Measurements from ENCODE around the gene FHIP1B.
A peak's percentile ranks its signal among the peaks of the same experiment; 100 is the strongest.

The FHIP1B gene

DNA sequence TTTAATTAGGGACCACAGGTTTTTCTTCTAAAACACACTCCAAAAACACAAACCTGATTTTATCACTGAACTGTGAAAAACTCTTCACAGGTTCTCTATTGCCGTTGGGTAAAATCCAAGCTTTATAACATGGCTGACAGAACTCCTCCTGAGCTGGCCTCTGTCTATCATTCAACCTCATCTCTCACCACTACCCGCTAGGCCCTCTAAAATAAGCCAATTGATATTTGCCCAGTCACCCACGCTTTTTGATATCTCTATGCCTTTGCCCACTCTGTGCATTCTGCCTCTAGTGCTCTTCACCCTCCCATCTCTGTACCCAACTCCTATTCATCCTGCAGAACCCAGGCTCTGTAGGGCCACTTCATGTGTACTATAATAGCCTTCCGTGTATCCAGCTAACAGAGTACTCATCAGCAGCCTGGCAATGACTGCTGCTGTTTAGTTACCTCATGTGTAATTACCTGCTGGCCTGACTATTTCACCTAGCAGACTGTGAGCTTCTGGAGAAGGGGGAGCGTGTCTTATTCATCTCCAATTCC, 3.4 kb upstream of the FHIP1B start:
- peak; percentile 62 for DNase-seq

GRCh38 chr11:6237266-6237665, 2.8 kb upstream of the FHIP1B start:
- no peak for DNase-seq

DNA sequence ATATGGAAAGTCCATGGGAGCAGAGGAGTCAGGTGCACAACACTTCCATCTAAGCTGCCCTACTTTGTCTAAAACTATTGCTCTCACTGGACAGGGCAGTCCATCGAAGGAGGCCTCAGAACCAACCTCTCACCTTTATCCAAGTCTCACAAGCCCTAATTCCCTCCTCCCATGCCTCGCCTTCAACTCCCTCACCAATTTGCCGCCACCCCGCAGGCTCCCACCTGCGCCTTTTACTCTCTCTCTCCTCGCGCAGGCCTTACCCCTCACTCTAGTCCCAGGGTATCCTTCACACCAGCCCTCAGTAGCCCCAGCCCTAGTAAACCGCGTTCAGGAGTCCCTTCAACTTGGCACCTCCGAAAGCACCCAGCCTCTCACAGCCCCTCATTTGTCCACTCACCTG, 451 bp downstream of the FHIP1B start:
- DNase-seq, result no peak

DNA sequence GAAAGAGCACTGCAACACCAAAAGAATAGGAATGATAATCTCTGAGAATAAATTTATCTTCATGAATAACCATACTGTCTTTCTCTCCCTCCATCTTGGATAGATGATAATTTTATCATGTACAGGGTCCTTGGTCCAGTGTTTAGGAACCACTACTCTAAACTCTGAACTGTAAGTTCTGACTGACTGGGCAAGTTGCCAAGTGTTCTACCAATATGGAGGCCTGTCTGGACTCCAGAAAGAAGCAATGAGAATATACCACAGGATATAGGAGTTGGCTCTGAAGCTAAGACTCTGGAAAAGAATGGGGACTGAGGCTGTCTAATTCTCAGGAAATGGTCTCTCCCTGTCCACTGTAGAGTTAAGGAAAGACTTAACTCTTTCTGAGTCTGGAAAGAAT, 1.5 kb downstream of the FHIP1B start:
- DNase-seq, result no peak

- no peak for DNase-seq
Observed at GRCh38 chr11:6229911-6230310, 4.5 kb downstream of the FHIP1B start.

- no peak for DNase-seq
Observed at GRCh38 chr11:6228520-6228919, 5.9 kb downstream of the FHIP1B start.

DNA sequence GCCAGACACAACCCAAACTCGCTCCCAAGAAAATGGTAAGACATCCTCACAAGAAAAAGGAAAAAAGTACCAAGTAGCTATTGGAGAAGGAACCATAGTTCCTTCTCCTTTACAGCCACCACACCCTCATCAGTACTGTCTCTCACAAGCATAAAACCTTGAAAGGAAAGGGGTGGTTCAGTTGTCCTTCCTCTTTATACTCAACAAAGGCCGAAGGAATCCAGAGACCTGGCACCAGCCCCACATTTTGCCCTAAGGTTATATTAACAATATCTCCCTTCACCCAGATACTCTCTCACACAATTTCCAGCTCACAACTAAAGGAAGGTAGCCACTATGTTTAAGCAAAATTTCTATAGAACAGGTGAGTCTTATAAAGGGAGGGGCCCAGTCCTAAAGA, 8.5 kb downstream of the FHIP1B start:
- no peak for DNase-seq

DNA sequence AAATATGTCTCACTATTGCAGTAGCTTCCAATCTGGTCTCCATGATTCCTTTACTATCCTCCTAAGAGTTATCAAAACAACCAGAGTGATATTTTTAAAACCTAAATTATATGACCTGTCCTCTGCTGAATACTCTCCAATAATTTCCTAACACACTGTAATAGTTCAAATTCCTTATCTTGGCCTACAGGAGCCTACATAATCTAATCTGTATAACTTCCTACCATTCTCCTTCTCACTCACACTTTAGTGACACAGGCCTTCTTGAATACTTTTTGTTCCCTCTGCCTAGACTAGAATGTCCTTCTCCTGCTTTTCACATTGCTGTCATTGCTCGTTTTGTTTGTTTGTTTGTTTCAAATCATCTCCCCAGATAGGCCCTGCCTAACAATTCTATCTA, 9.4 kb downstream of the FHIP1B start:
- no peak for DNase-seq

DNA sequence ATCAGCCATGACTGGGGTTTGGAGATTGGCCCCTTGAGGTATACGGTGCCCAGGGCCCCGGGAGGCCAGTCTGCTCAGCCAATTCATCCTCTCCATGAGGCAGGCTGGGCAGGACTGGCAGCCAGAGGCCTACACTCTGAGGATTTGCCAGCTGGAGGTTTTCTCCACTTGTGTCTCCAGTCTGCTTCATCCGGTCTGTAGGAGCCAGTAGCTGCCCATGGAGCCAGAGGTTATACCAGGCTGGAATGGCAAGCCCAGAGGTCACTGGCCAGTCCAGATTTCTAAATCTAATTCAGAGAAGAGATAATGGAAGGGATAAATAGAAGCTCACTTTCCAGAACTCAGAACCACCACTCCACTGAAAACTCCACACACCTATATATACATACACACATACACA, 10.0 kb downstream of the FHIP1B start:
- DNase-seq, result no peak

GRCh38 chr11:6223854-6224253, 10.6 kb downstream of the FHIP1B start:
- no peak for DNase-seq

DNA sequence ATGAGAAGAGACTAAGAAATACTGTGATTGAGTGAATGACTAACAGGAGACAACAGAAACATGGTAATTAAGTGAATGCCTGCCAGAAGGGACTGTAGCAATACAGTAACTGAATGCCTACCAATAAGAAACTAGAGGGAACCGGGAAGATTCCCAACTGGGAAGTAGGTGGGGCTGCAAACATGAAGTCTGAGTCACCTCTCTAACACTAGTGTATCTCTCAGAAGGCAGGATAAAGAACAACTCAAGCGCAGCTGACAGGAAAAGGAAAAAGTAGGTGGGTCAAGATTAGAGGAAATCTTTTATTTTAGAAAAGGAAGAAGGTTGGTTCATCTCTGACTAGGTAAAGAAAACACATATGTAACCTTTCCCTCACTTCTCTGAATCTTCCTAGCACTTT, 15.1 kb downstream of the FHIP1B start:
- no peak for DNase-seq

DNA sequence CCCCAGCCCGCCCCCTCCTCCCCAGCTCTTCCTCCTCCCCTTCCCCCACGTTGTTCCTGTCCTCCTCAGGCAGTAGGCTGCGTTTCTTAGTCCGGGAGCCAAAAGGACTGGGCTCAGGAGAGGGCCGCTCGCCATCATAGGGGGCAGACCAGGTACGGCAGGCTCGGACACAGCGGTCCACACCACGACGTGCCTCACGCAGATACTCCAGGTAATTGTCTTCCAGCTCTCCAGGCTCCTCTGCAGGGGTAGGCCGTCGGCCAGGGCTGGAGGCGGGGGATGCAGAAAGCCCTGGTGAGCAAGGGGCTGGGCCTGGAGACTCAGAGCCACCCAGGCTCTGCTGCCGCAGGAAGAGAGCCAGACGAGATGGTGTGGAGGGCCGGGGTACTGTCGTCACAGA, 16.7 kb downstream of the FHIP1B start:
- DNase-seq, result no peak

DNA sequence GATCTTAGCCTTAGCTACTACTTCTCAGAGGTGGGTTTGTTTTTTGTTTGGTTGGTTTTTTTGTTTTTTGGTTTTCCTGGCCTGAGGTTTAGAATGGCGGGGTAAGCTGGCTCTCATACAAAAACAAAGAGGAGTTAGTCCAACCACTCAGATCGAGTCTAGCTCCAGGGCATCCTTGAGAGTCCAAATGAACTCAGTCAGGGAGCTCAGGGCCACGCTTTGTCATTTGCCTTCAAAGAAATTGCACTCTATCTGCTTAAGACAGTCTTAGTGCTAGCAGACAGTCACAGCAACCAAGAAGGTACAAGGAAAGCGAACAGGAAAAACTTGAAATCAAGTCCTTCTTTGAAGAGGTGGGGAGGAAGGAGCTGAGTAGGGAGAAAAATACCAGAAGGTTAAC, 17.9 kb downstream of the FHIP1B start:
- no peak for DNase-seq

DNA sequence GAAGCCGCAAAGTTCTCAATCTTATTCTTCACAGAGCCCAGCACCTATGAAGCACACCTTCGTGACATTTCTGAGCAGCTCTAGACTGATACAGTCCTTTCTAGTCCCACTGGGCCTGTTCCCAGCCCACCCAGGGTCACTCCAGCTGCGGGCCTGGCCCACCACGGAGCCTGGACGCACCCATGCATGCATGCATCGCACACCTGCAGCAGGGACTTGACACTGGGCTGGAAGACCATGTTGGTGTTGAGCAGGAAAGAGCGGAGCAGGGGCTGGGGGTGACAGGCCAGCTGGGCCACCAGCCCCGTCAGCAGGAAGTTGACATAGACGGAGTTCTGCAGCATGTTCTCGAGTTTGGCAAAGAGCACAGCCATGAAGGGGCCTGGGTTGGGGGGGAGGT, 19.9 kb downstream of the FHIP1B start:
- DNase-seq, result no peak

GRCh38 chr11:6210274-6210955, 24.0 kb downstream of the FHIP1B start:
- no peak for DNase-seq

DNA sequence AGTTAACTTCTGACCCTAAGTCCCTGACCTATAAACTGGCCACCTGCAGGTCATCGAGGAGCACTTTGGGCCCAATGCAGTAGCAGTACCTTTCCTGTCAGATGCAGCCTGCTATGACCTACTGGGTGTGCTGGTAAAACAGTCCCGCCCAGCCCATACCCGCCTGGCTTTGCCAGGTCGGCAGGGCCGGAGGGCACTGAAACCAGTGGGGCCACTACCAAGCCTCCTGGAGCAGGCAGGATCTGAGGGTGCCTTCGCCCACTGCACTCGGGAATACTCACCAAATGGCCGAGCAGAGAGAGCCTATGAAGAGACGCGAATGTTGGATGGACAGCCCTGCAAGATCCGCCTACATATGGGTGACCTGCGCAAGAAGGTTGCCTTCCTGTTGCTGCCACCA, 24.6 kb downstream of the FHIP1B start:
- DNase-seq, result no peak

DNA sequence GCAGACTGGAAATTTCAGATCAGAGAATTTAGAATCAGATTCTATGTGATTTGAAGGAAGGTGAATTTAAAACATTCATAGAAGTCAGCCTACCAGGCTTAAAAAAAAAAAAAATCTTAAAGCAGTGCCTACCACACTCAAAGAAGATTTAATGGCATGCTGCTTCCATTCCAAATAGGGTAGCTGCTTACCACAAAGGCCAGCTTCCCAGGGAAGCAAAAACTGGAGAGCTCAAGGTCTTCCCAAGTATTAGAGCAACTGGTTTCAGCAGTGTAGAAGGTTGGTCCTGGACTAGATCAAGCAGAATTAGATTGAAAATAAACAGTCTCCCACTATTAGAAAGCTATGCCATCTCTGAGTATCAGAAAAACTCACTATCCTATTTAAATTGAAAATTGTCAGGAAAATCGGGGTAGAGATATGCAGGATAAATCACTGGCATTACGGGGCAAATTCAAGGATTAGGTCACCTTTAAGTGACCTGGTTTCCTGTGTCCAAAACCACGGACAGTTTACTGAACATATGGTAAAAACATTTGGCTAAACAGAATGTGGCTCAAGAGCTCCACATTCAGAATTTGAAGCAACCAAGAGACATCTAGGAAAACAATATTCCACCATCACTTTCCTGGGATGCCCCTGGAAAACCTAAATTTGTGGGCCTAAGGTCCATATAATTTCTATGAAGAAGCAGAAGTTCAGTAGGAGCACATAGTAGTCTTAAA, 27.8 kb downstream of the FHIP1B start:
- DNase-seq, result no peak

DNA sequence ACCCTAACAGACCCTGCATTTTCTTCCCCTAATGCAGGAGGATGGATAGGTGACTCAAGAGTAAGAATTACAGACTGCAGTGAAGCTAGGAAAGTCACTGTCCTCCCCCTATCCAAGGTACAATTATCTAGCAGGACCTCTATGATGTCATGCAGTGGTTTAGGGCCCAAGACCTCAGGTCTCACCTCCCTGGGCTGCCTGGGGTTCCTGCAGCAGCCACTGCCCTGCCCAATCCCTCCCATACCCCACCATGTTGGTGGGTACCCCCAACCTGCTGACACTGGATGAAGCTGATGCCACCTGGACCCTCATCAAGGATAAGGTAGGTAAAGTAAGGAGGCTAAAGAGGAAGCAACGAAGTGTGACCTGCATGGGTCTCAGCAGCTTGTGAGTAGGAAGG, 29.1 kb downstream of the FHIP1B start, which contains the start of gene C11orf42:
TSS of gene C11orf42 (plus strand) at position 192 of the 400 bp plus-strand sequence. CDS start at position 251, 59 bp downstream.
- no peak for DNase-seq

- DNase-seq, result no peak
Observed at GRCh38 chr11:6204706-6205105, 29.7 kb downstream of the FHIP1B start.

- no peak for DNase-seq
Observed at GRCh38 chr11:6203327-6203726, 31.1 kb downstream of the FHIP1B start.

- no peak for DNase-seq
Observed at GRCh38 chr11:6202041-6202440, 32.4 kb downstream of the FHIP1B start.

- no peak for DNase-seq
Observed at GRCh38 chr11:6201481-6201880, 33.0 kb downstream of the FHIP1B start.

- no peak for DNase-seq
Observed at GRCh38 chr11:6200975-6201374, 33.5 kb downstream of the FHIP1B start.

DNA sequence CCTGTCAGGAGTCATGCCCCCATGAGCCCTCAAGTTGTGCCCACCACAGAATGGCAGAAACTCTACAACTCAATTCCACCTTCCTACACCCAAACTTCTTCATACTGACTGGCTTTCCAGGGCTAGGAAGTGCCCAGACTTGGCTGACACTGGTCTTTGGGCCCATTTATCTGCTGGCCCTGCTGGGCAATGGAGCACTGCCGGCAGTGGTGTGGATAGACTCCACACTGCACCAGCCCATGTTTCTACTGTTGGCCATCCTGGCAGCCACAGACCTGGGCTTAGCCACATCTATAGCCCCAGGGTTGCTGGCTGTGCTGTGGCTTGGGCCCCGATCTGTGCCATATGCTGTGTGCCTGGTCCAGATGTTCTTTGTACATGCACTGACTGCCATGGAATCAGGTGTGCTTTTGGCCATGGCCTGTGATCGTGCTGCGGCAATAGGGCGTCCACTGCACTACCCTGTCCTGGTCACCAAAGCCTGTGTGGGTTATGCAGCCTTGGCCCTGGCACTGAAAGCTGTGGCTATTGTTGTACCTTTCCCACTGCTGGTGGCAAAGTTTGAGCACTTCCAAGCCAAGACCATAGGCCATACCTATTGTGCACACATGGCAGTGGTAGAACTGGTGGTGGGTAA, 35.1 kb downstream of the FHIP1B start, which contains the start of gene OR52W1:
TSS of gene OR52W1 (plus strand) at position 51 of the 637 bp plus-strand sequence. CDS start at position 51, 0 bp downstream.
- no peak for DNase-seq

Data from NCI-H1436 treated with DMSO at 0.1 percent for 48 hours (cell line).